ENCODE results near the gene APCDD1. TPM values are rescaled to one million over a fixed set of nuclear protein-coding genes. Genes with fewer than 3 reads are reported as not detected.
"Not testable (repeated sequence)": the region's sequence is repeated elsewhere in the genome, so short reads cannot be mapped to it uniquely, and the experiment has no call there.

The APCDD1 gene
- total RNA-seq, 2 donors from 2014 or later: 53.3 to 73.2 TPM

DNA sequence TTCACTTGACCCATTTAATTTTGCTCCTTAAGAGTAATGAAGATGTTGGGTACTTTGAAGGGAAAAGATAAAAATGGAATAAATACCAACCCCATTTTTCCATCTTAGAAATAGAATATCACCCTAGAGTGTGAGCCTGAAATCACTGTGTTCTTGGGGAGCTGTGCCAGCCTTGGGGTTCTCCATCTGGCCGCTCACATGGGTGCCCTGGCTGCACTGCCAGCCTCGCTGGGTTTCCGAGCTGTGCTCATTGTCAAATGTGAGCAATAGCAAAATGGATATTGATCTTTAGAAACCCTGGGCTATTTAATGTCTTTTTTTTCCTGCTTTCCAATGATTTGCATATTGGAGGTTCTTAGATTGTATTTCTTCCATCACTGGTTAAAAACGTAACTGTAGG is 9.3 kb downstream of the APCDD1 start:
- Histone ChIP-seq H3K4me1 (peaks cover 0 to 12% of the 10 kb centered on the region in 2 donors), H3K36me3 (no peaks in the 10 kb centered on the region), H3K27ac (no peak overlapping the region), H3K4me3 (no peak overlapping the region), H3K27me3 (no peaks in the 10 kb centered on the region), H3K9me3 (no peaks in the 10 kb centered on the region)
- no peak for DNase-seq (ENCODE audit: low spot score)
- TF ChIP-seq, protein P1, sequence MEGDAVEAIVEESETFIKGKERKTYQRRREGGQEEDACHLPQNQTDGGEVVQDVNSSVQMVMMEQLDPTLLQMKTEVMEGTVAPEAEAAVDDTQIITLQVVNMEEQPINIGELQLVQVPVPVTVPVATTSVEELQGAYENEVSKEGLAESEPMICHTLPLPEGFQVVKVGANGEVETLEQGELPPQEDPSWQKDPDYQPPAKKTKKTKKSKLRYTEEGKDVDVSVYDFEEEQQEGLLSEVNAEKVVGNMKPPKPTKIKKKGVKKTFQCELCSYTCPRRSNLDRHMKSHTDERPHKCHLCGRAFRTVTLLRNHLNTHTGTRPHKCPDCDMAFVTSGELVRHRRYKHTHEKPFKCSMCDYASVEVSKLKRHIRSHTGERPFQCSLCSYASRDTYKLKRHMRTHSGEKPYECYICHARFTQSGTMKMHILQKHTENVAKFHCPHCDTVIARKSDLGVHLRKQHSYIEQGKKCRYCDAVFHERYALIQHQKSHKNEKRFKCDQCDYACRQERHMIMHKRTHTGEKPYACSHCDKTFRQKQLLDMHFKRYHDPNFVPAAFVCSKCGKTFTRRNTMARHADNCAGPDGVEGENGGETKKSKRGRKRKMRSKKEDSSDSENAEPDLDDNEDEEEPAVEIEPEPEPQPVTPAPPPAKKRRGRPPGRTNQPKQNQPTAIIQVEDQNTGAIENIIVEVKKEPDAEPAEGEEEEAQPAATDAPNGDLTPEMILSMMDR (IDR thresholded peaks at IDR 0.05): no peak

DNA sequence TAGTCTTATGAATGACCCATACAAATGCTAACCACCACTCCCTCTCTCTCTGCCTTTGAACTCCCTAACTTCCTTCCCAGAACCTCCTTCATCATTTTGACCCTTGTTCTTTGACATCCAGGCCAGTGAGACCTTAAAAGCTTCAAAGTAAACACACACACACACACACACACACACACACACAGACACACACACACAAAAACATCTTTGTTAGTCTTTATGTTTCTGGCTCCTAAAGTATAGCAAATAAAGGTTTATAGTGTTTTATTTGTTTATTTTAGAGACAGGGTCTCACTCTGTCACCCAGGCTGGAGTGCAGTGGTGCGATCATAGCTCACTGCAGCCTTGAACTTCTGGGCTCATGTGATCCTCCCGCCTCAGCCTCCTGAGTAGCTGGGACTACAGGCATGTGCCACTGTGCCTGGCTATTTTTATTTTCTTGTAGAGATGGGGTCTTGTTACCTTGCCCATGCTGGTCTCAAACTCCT is 9.8 kb downstream of the APCDD1 start:
- not testable (repeated sequence) for H3K27ac ChIP-seq; DNase-seq (ENCODE audit: low spot score); H3K9me3 ChIP-seq; H3K27me3 ChIP-seq; H3K36me3 ChIP-seq; H3K4me3 ChIP-seq
- peaks cover 0 to 12% of the 10 kb centered on the region in 2 donors for H3K4me1 ChIP-seq

DNA sequence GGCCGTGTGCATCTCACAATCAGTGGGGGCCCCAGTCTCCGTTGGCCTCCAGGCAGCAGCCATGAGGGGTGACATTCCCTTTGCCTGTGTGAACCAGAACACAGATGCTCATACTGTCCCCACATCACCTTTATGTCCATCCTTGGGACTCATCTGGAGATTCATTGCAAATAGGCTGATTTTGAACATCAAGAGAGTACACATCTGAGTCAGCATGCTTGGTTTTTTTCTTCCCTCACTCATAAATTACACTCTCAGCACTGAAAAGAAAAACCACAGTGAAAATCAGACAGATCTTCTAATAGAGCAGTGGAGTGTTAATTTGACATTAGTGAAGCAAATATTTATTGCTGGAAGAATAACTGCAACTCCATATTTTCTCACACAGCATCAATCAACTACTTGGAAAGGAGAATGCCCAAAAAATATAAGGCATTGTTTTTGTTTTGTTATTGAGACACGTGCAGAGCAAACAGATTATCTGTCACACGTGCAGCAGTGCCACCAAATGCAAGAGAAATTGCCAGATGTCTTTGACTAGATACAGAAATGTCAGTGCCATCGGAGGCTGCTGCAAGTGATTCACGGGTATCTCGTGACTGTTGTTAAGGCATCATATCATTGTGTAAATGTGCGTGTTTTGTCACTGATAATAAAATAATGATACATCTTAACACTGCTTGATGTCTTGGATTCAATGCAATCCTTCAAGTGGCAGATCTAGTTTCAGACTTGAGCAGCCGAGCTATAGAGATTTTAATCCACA is 10.9 kb downstream of the APCDD1 start:
- Histone ChIP-seq H3K27me3 (no peaks in the 10 kb centered on the region), H3K4me1 (peaks cover 0 to 12% of the 10 kb centered on the region in 2 donors), H3K27ac (no peak overlapping the region), H3K4me3 (no peak overlapping the region), H3K36me3 (peaks cover 5% of the 10 kb centered on the region), H3K9me3 (no peaks in the 10 kb centered on the region)
- TF ChIP-seq, protein P1 (IDR thresholded peaks at IDR 0.05): no peak
- no peak for DNase-seq (ENCODE audit: low spot score)

DNA sequence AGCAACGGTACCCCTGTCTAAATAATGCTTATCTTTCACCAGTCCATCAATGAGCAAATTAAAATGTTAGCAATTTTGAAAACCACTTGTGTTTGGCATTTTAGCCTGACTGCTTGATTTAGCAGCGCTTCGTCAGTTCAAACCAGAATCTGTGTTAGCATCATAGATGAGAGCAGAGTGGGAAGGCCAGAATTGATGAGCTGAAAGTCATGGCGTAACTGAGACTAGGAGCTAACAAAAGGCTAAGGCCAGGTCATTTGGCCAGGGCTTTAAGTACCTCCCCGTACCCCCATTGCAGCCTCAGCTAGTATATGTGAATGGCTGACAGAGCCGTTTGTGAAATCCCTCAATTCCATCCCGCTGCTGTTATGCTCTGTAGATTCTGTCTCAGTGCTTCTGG is 16.0 kb downstream of the APCDD1 start:
- DNase-seq (ENCODE audit: low spot score): no peak
- TF ChIP-seq, protein P1 (IDR thresholded peaks at IDR 0.05): no peak

DNA sequence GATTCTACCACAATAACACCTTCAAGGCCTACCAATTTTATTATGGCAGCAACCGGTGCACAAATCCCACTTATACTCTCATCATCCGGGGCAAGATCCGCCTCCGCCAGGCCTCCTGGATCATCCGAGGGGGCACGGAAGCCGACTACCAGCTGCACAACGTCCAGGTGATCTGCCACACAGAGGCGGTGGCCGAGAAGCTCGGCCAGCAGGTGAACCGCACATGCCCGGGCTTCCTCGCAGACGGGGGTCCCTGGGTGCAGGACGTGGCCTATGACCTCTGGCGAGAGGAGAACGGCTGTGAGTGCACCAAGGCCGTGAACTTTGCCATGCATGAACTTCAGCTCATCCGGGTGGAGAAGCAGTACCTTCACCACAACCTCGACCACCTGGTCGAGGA is 17.1 kb downstream of the APCDD1 start:
- Histone ChIP-seq H3K4me3 (no peak overlapping the region), H3K36me3 (peaks cover 22% of the 10 kb centered on the region), H3K9me3 (no peaks in the 10 kb centered on the region), H3K27ac (no peak overlapping the region), H3K27me3 (no peaks in the 10 kb centered on the region), H3K4me1 (peaks cover 0 to 4% of the 10 kb centered on the region in 2 donors)
- TF ChIP-seq, protein P1 (IDR thresholded peaks at IDR 0.05): no peak
- no peak for DNase-seq (ENCODE audit: low spot score)

More for the DNA sequence above, 16.0 kb downstream of the APCDD1 start:
- H3K27ac ChIP-seq: no peak overlapping the region
- peaks cover 22% of the 10 kb centered on the region for H3K36me3 ChIP-seq
- H3K27me3 ChIP-seq: no peaks in the 10 kb centered on the region
- H3K4me3 ChIP-seq: no peak overlapping the region
- H3K9me3 ChIP-seq: no peaks in the 10 kb centered on the region
- H3K4me1 ChIP-seq: peaks cover 0 to 11% of the 10 kb centered on the region in 2 donors

DNA sequence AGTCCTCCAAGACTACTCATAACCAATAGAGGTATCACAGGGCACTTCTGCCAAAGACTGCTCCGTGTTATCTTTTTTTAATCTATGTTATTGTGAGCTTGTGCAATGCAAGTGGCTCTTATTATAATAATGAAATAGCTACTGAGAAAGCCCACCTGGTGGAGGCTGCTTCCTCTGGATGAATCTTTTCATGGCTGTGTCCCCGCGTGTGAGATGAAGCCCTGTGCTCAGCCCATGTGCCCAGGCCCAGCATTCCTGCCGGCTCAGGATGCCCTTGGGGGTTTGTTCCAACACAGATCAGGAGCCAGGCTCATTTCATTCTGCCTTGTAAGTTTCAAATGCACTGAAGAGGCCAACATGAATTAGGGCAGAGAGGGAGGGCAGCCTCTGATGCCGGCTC is 18.7 kb downstream of the APCDD1 start:
- no peak for DNase-seq (ENCODE audit: low spot score)
- TF ChIP-seq, protein P1 (IDR thresholded peaks at IDR 0.05): no peak
- no peak overlapping the region for H3K4me3 ChIP-seq
- H3K4me1 ChIP-seq: peaks cover 0 to 16% of the 10 kb centered on the region in 2 donors
- no peak overlapping the region for H3K27ac ChIP-seq
- peaks cover 22% of the 10 kb centered on the region for H3K36me3 ChIP-seq
- H3K27me3 ChIP-seq: no peaks in the 10 kb centered on the region
- no peaks in the 10 kb centered on the region for H3K9me3 ChIP-seq
